ENCODE measurements around the gene MED29. TPM values are rescaled to one million over a fixed set of nuclear protein-coding genes. Genes with fewer than 3 reads are reported as not detected.

The MED29 gene
- total RNA-seq, 2 donors from 2014 or later = 29.9 to 32.3 TPM

GRCh38 chr19:39416152-39417120 lies 25.3 kb downstream of the MED29 start:
- Histone ChIP-seq H3K27me3 (no peaks in the 10 kb centered on the region), H3K4me1 (peaks cover 0 to 26% of the 10 kb centered on the region in 2 donors), H3K9me3 (no peaks in the 10 kb centered on the region), H3K4me3 (no peak overlapping the region), H3K27ac (no peak overlapping the region), H3K36me3 (peaks cover 32% of the 10 kb centered on the region)
- no peak for TF ChIP-seq CTCF (IDR thresholded peaks at IDR 0.05)
- DNase-seq (ENCODE audit: low spot score) = no peak

GRCh38 chr19:39417463-39418181 lies 26.4 kb downstream of the MED29 start:
- H3K36me3 ChIP-seq = peaks cover 44% of the 10 kb centered on the region
- peaks cover 0 to 22% of the 10 kb centered on the region in 2 donors for H3K4me1 ChIP-seq
- no peak overlapping the region for H3K27ac ChIP-seq
- no peak for TF ChIP-seq CTCF (IDR thresholded peaks at IDR 0.05)
- H3K27me3 ChIP-seq = no peaks in the 10 kb centered on the region
- no peak for DNase-seq (ENCODE audit: low spot score)
- H3K4me3 ChIP-seq = no peak overlapping the region
- H3K9me3 ChIP-seq = no peaks in the 10 kb centered on the region

GRCh38 chr19:39419003-39419402 lies 27.8 kb downstream of the MED29 start:
- no peak for DNase-seq (ENCODE audit: low spot score)
- Histone ChIP-seq H3K4me3 (no peak overlapping the region), H3K27ac (no peak overlapping the region), H3K4me1 (peaks cover 0 to 18% of the 10 kb centered on the region in 2 donors), H3K36me3 (peaks cover 53% of the 10 kb centered on the region), H3K27me3 (no peaks in the 10 kb centered on the region), H3K9me3 (no peaks in the 10 kb centered on the region)
- TF ChIP-seq CTCF (IDR thresholded peaks at IDR 0.05) = no peak

GRCh38 chr19:39420769-39421168 lies 29.6 kb downstream of the MED29 start:
- Histone ChIP-seq H3K4me1 (peaks cover 0 to under 1% of the 10 kb centered on the region in 2 donors), H3K27ac (no peak overlapping the region), H3K4me3 (no peak overlapping the region), H3K9me3 (no peaks in the 10 kb centered on the region), H3K36me3 (peaks cover 53% of the 10 kb centered on the region), H3K27me3 (no peaks in the 10 kb centered on the region)
- no peak for DNase-seq (ENCODE audit: low spot score)
- no peak for TF ChIP-seq CTCF (IDR thresholded peaks at IDR 0.05)

- H3K27me3 ChIP-seq = no peaks in the 10 kb centered on the region
- H3K9me3 ChIP-seq = no peaks in the 10 kb centered on the region
- no peak for TF ChIP-seq CTCF (IDR thresholded peaks at IDR 0.05)
- no peak overlapping the region for H3K4me3 ChIP-seq
- peaks cover 48% of the 10 kb centered on the region for H3K36me3 ChIP-seq
- H3K4me1 ChIP-seq = no peaks in the 10 kb centered on the region
- DNase-seq (ENCODE audit: low spot score) = no peak
- H3K27ac ChIP-seq = no peak overlapping the region
Measured at GRCh38 chr19:39422020-39422419, 30.8 kb downstream of the MED29 start.

Data from right atrium auricular region (tissue), 2 donors.